ENCODE measurements around the gene GUCY1A1.

- TF ChIP-seq, protein P1, sequence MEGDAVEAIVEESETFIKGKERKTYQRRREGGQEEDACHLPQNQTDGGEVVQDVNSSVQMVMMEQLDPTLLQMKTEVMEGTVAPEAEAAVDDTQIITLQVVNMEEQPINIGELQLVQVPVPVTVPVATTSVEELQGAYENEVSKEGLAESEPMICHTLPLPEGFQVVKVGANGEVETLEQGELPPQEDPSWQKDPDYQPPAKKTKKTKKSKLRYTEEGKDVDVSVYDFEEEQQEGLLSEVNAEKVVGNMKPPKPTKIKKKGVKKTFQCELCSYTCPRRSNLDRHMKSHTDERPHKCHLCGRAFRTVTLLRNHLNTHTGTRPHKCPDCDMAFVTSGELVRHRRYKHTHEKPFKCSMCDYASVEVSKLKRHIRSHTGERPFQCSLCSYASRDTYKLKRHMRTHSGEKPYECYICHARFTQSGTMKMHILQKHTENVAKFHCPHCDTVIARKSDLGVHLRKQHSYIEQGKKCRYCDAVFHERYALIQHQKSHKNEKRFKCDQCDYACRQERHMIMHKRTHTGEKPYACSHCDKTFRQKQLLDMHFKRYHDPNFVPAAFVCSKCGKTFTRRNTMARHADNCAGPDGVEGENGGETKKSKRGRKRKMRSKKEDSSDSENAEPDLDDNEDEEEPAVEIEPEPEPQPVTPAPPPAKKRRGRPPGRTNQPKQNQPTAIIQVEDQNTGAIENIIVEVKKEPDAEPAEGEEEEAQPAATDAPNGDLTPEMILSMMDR (IDR thresholded peaks at IDR 0.05) = no peak
- no peak for TF ChIP-seq EZH2phosphoT487 (IDR thresholded peaks at IDR 0.05)
Observed at GRCh38 chr4:155688860-155689259, 22.2 kb downstream of the GUCY1A1 start.
